CD4-positive, alpha-beta T cell (primary cell): Measurements from ENCODE around the gene ACTRT2. TPM values are rescaled to one million over a fixed set of nuclear protein-coding genes. Genes with fewer than 3 reads are reported as not detected.

Experiments
- ATAC-seq: fragments of 200-7000 bp; cut with Tn5 transposase; one replicate; pipeline ENCODE4 v1.10.0; 2022; ENCODE audit warnings: mild to moderate bottlenecking; ENCODE audit not compliant: poor library complexity
- CTCF ChIA-PET: fragments of 350-600 bp; sonication (Branson Sonifier 250); formaldehyde crosslinking; loops from one replicate; lab custom pipeline; 2021; ENCODE audit warnings: antibody characterized with exemption, inconsistent platforms; lab: Charles Lee
- POLR2A ChIA-PET: fragments of 350-600 bp; sonication (Branson Sonifier 250); formaldehyde crosslinking; loops from one replicate; lab custom pipeline; 2021; ENCODE audit warnings: antibody characterized with exemption, inconsistent platforms; lab: Charles Lee
- DNase-seq, 14 experiments: peaks; one replicate each; pipeline ENCODE4 v3.0.0-alpha.2; 2013 to 2020; ENCODE audit warnings: mixed read lengths in 2 of 14
- H3K27ac ChIP-seq, 2 donors: one replicate each; pipeline versions ENCODE4 v1.5.1 to v1.7.0; 2013; ENCODE audit warnings: low read length in 2 of 2, low read depth in 1 of 2, mild to moderate bottlenecking in 1 of 2
- H3K27me3 ChIP-seq, 2 experiments: 1 replicate in 1 of 2; 2 replicates in 1 of 2; pipeline versions ENCODE4 v1.6.1 to v1.7.0; 2013; ENCODE audit warnings: low read length in 2 of 2, control low read depth in 1 of 2, mild to moderate bottlenecking in 1 of 2, moderate library complexity in 1 of 2; ENCODE audit not compliant: insufficient read depth in 2 of 2, control insufficient read depth in 1 of 2
- H3K36me3 ChIP-seq: one replicate; pipeline ENCODE4 v1.6.1; 2013; ENCODE audit warnings: low read length, control low read depth; ENCODE audit not compliant: insufficient read depth
- H3K4me1 ChIP-seq: one replicate; pipeline ENCODE4 v1.6.1; 2013; ENCODE audit warnings: low read length, control low read depth; ENCODE audit not compliant: insufficient read depth
- H3K4me3 ChIP-seq: one replicate; pipeline ENCODE4 v1.5.1; 2013; ENCODE audit warnings: mild to moderate bottlenecking, low read length, moderate library complexity
- H3K9me3 ChIP-seq, 2 experiments: 1 replicate in 1 of 2; 2 replicates in 1 of 2; pipeline versions ENCODE4 v1.6.1 to v1.7.0; 2013; ENCODE audit warnings: low read length in 2 of 2, mild to moderate bottlenecking in 2 of 2, control low read depth in 1 of 2, moderate library complexity in 1 of 2; ENCODE audit not compliant: control insufficient read depth in 1 of 2, insufficient read depth in 1 of 2
- H3K27ac Mint-ChIP-seq: one replicate; pipeline ENCODE4 v1.8.0; 2020; ENCODE audit warnings: mixed read lengths
- H3K27me3 Mint-ChIP-seq: one replicate; pipeline ENCODE4 v1.8.0; 2021; ENCODE audit warnings: mixed read lengths
- H3K36me3 Mint-ChIP-seq: one replicate; pipeline ENCODE4 v1.8.0; 2021; ENCODE audit warnings: low read depth, mixed read lengths
- H3K4me1 Mint-ChIP-seq: one replicate; pipeline ENCODE4 v1.8.0; 2021; ENCODE audit warnings: low read depth, mixed read lengths
- H3K4me3 Mint-ChIP-seq: one replicate; pipeline ENCODE4 v1.8.0; 2020; ENCODE audit warnings: mild to moderate bottlenecking, mixed read lengths
- H3K9me3 Mint-ChIP-seq: one replicate; pipeline ENCODE4 v1.8.0; 2020; ENCODE audit warnings: mixed read lengths
- CTCF ChIP-seq: fragments of 200-600 bp; IDR thresholded peaks from one replicate; pipeline ENCODE4 v1.8.0; 2022; ENCODE audit warnings: antibody characterized with exemption, mild to moderate bottlenecking
- intact Hi-C, 2 experiments: fragments of 100-400 bp; cut with DNase I in 1 of 2; cut with micrococcal nuclease in 1 of 2; formaldehyde crosslinking; loops; one replicate each; pipeline versions ENCODE4 v1.15.1 to v1.9.0; 2023 to 2025; cut with DNase I, micrococcal nuclease
- total RNA-seq, 174 experiments: library from RNA in 2 of 174; stranded (reverse) in 2 of 174; gene quantifications; one replicate each; pipeline ENCODE4 v1.2.3 and lab custom pipeline; 2021 to 2026

The ACTRT2 gene
- total RNA-seq, 2 experiments from 2014 or later, result not detected

GRCh38 chr1:3019007-3019515 lies 2.2 kb upstream of the ACTRT2 start:
- peaks cover 0 to 18% of the 10 kb centered on the region in 2 experiments for H3K9me3 ChIP-seq
- H3K27me3 Mint-ChIP-seq, result no peaks in the 10 kb centered on the region
- H3K36me3 Mint-ChIP-seq, result no peaks in the 10 kb centered on the region
- no peak for TF ChIP-seq CTCF
- no peaks in the 10 kb centered on the region for H3K36me3 ChIP-seq
- no peak overlapping the region for H3K4me3 ChIP-seq
- DNase-seq (peak in 1 of 14 experiments; percentile 31), ATAC-seq (no peak)
- POLR2A ChIA-PET, result no interaction called here
- H3K27ac ChIP-seq, result no peak overlapping the region
- peaks cover 0 to 2% of the 10 kb centered on the region in 2 experiments for H3K27me3 ChIP-seq
- no peak overlapping the region for H3K27ac Mint-ChIP-seq
- no peaks in the 10 kb centered on the region for H3K4me1 ChIP-seq
- H3K4me3 Mint-ChIP-seq, result no peak overlapping the region
- CTCF ChIA-PET, result no interaction called here
- no peaks in the 10 kb centered on the region for H3K4me1 Mint-ChIP-seq
- intact Hi-C loops, result no loop called here
- no peaks in the 10 kb centered on the region for H3K9me3 Mint-ChIP-seq

- H3K36me3 ChIP-seq, result no peaks in the 10 kb centered on the region
- Mint-ChIP-seq H3K27me3 (no peaks in the 10 kb centered on the region), H3K9me3 (no peaks in the 10 kb centered on the region), H3K4me3 (no peak overlapping the region), H3K27ac (no peak overlapping the region), H3K36me3 (no peaks in the 10 kb centered on the region), H3K4me1 (no peaks in the 10 kb centered on the region)
- POLR2A ChIA-PET, result no interaction called here
- intact Hi-C loops, result no loop called here
- peaks cover 0 to 16% of the 10 kb centered on the region in 2 experiments for H3K9me3 ChIP-seq
- H3K4me1 ChIP-seq, result no peaks in the 10 kb centered on the region
- peaks cover 0 to 2% of the 10 kb centered on the region in 2 experiments for H3K27me3 ChIP-seq
- H3K27ac ChIP-seq, result no peak overlapping the region
- CTCF ChIA-PET, result no interaction called here
- TF ChIP-seq CTCF, result no peak
- peak in 1 of 14 experiments; percentile 31 for DNase-seq
- H3K4me3 ChIP-seq, result no peak overlapping the region
- ATAC-seq, result no peak
Observed at GRCh38 chr1:3019516-3020051, 1.7 kb upstream of the ACTRT2 start.

GRCh38 chr1:3020263-3020909 lies 881 bp upstream of the ACTRT2 start:
- H3K27ac ChIP-seq, result no peak overlapping the region
- H3K4me1 Mint-ChIP-seq, result no peaks in the 10 kb centered on the region
- ChIA-PET CTCF (no interaction called here), POLR2A (no interaction called here)
- H3K4me3 Mint-ChIP-seq, result no peak overlapping the region
- DNase-seq, result no peak
- H3K4me1 ChIP-seq, result no peaks in the 10 kb centered on the region
- no peak for TF ChIP-seq CTCF
- no peak for ATAC-seq
- no peaks in the 10 kb centered on the region for H3K9me3 Mint-ChIP-seq
- H3K4me3 ChIP-seq, result no peak overlapping the region
- H3K9me3 ChIP-seq, result peaks cover 0 to 16% of the 10 kb centered on the region in 2 experiments
- no peaks in the 10 kb centered on the region for H3K36me3 ChIP-seq
- H3K27me3 Mint-ChIP-seq, result no peaks in the 10 kb centered on the region
- H3K27ac Mint-ChIP-seq, result no peak overlapping the region
- intact Hi-C loops, result no loop called here
- H3K27me3 ChIP-seq, result peaks cover 0 to 2% of the 10 kb centered on the region in 2 experiments
- H3K36me3 Mint-ChIP-seq, result no peaks in the 10 kb centered on the region
